Measurements from ENCODE around the gene SERPINB12.

The SERPINB12 gene

GRCh38 chr18:63603772-63604171 lies 61.6 kb downstream of the SERPINB12 start:
- peak; percentile 50 for DNase-seq

GRCh38 chr18:63604791-63605567 lies 62.8 kb downstream of the SERPINB12 start:
- DNase-seq: peak; percentile 34

- DNase-seq: peak; percentile 12
Measured at GRCh38 chr18:63606526-63606925, 64.4 kb downstream of the SERPINB12 start.

GRCh38 chr18:63613420-63613819 lies 71.3 kb downstream of the SERPINB12 start:
- DNase-seq: no peak

- DNase-seq: peak; percentile 5
Measured at GRCh38 chr18:63617049-63617914, 75.1 kb downstream of the SERPINB12 start.

- no peak for DNase-seq
Measured at GRCh38 chr18:63617915-63618234, 75.7 kb downstream of the SERPINB12 start.

All from fibroblast of skin of right biceps (primary cell).